Chondrocyte (in vitro differentiated cells): ENCODE data around the gene TMEM37. TPM values are rescaled to one million over a fixed set of nuclear protein-coding genes. Genes with fewer than 3 reads are reported as not detected.

Source experiments
- DNase-seq: peaks from one replicate; pipeline ENCODE4 v3.0.0; 2021; ENCODE audit warnings: mixed read lengths, low spot score
- H3K27ac Mint-ChIP-seq: one replicate; pipeline ENCODE4 v1.8.0; 2021; ENCODE audit warnings: mild to moderate bottlenecking, moderate library complexity, mixed read lengths; ENCODE audit not compliant: unreplicated experiment
- H3K27me3 Mint-ChIP-seq: 2 replicates; pipeline ENCODE4 v1.8.0; 2021; ENCODE audit warnings: low read depth, mixed read lengths
- H3K36me3 Mint-ChIP-seq: 2 replicates; pipeline ENCODE4 v1.8.0; 2021; ENCODE audit warnings: low read depth, mixed read lengths
- H3K4me1 Mint-ChIP-seq: 2 replicates; pipeline ENCODE4 v1.8.0; 2021; ENCODE audit warnings: low read depth, mild to moderate bottlenecking, mixed read lengths
- H3K4me3 Mint-ChIP-seq: one replicate; pipeline ENCODE4 v1.8.0; 2021; ENCODE audit warnings: mild to moderate bottlenecking, moderate library complexity, mixed read lengths; ENCODE audit not compliant: unreplicated experiment
- H3K9me3 Mint-ChIP-seq: 2 replicates; pipeline ENCODE4 v1.8.0; 2021; ENCODE audit warnings: low read depth, mixed read lengths
- CTCF ChIP-seq: fragments of 200-600 bp; sonication (generic); IDR thresholded peaks from 2 replicates; pipeline ENCODE4 v1.5.0; 2021; ENCODE audit warnings: antibody characterized with exemption, mild to moderate bottlenecking, moderate library complexity
- total RNA-seq: library from RNA; stranded (reverse); gene quantifications from 3 replicates; pipeline ENCODE4 v1.2.1, GENCODE V29; 2021

The TMEM37 gene
- total RNA-seq, 1 donor from 2014 or later: 0.77 TPM

GRCh38 chr2:119439574-119440500, 8.2 kb downstream of the TMEM37 start:
- peak; percentile 81 for DNase-seq
- Mint-ChIP-seq H3K27ac (no peak overlapping the region), H3K4me3 (no peak overlapping the region), H3K27me3 (peaks cover 45% of the 10 kb centered on the region), H3K9me3 (no peaks in the 10 kb centered on the region), H3K4me1 (no peaks in the 10 kb centered on the region), H3K36me3 (no peaks in the 10 kb centered on the region)
- no peak for TF ChIP-seq CTCF

- Mint-ChIP-seq H3K36me3 (no peaks in the 10 kb centered on the region), H3K9me3 (no peaks in the 10 kb centered on the region), H3K4me1 (no peaks in the 10 kb centered on the region), H3K27me3 (peaks cover 42% of the 10 kb centered on the region), H3K27ac (no peak overlapping the region), H3K4me3 (no peak overlapping the region)
- no peak for TF ChIP-seq CTCF
- DNase-seq: no peak
These were observed 8.8 kb downstream of the TMEM37 start for GRCh38 chr2:119440501-119440870.

- Mint-ChIP-seq H3K4me3 (no peak overlapping the region), H3K9me3 (no peaks in the 10 kb centered on the region), H3K27ac (no peak overlapping the region), H3K27me3 (peaks cover 40% of the 10 kb centered on the region), H3K4me1 (no peaks in the 10 kb centered on the region), H3K36me3 (no peaks in the 10 kb centered on the region)
- DNase-seq: no peak
- no peak for TF ChIP-seq CTCF
These were observed 9.2 kb downstream of the TMEM37 start for GRCh38 chr2:119440873-119441272.

GRCh38 chr2:119441376-119442225, 9.9 kb downstream of the TMEM37 start:
- no peak for TF ChIP-seq CTCF
- Mint-ChIP-seq H3K27ac (no peak overlapping the region), H3K9me3 (no peaks in the 10 kb centered on the region), H3K36me3 (no peaks in the 10 kb centered on the region), H3K27me3 (peaks cover 41% of the 10 kb centered on the region), H3K4me1 (no peaks in the 10 kb centered on the region), H3K4me3 (no peak overlapping the region)
- no peak for DNase-seq

- Mint-ChIP-seq H3K9me3 (no peaks in the 10 kb centered on the region), H3K27ac (no peak overlapping the region), H3K4me3 (no peak overlapping the region), H3K36me3 (no peaks in the 10 kb centered on the region), H3K27me3 (peaks cover 44% of the 10 kb centered on the region), H3K4me1 (no peaks in the 10 kb centered on the region)
- TF ChIP-seq CTCF: no peak
- no peak for DNase-seq
These were observed 10.6 kb downstream of the TMEM37 start for GRCh38 chr2:119442226-119442619.
